Transverse colon (tissue), 4 donors: ENCODE results near the gene KCTD5. TPM values are rescaled to one million over a fixed set of nuclear protein-coding genes. Genes with fewer than 3 reads are reported as not detected.

Experiments used
- DNase-seq: peaks from one replicate; pipeline ENCODE4 v3.0.0-alpha.2; 2019
- H3K27ac ChIP-seq, 4 donors: fragments of 200-600 bp; sonication (generic); 2 replicates each; pipeline ENCODE4 v1.5.1; 2016 to 2018; ENCODE audit warnings: inconsistent platforms in 4 of 4
- H3K27me3 ChIP-seq: fragments of 200-600 bp; sonication (generic); 2 replicates; pipeline ENCODE4 v1.5.1; 2017; ENCODE audit warnings: inconsistent platforms
- H3K36me3 ChIP-seq, 4 donors: fragments of 200-600 bp; sonication (generic); 2 replicates each; pipeline ENCODE4 v1.5.1; 2017 to 2019; ENCODE audit warnings: inconsistent platforms in 4 of 4
- H3K4me1 ChIP-seq, 4 donors: fragments of 200-600 bp; sonication (generic); 2 replicates each; pipeline ENCODE4 v1.5.1; 2017 to 2020; ENCODE audit warnings: inconsistent platforms in 4 of 4
- H3K4me3 ChIP-seq, 4 donors: fragments of 200-600 bp; sonication (generic); 1 replicate in 1 of 4; 2 replicates in 3 of 4; pipeline versions ENCODE4 v1.5.1 to v1.6.1; 2017 to 2019; ENCODE audit warnings: inconsistent platforms in 4 of 4
- H3K9me3 ChIP-seq, 2 donors: fragments of 200-600 bp; sonication (generic); 2 replicates each; pipeline ENCODE4 v1.5.1; 2017 to 2019; ENCODE audit warnings: inconsistent platforms in 2 of 2
- EP300 ChIP-seq: sonication (generic); formaldehyde crosslinking; IDR thresholded peaks from one replicate; pipeline ENCODE4 v1.6.1; 2017; ENCODE audit warnings: antibody characterized with exemption, low read depth
- POLR2A ChIP-seq: fragments of 450-650 bp; IDR thresholded peaks from one replicate; pipeline ENCODE4 v1.6.1; 2016; ENCODE audit warnings: antibody characterized with exemption, mild to moderate bottlenecking, moderate library complexity
- POLR2AphosphoS5 ChIP-seq, 3 donors: sonication (generic); formaldehyde crosslinking; IDR thresholded peaks; one replicate each; pipeline ENCODE4 v1.6.1; 2016; ENCODE audit warnings: antibody characterized with exemption in 3 of 3
- WGBS, 2 donors: methylation state at CpG; one replicate each; pipeline ENCODE4 v1.1.5; 2018; ENCODE audit warnings: low coverage in 1 of 2; 5-methylcytosine and 5-hydroxymethylcytosine counted together
- in situ Hi-C, 4 donors: fragments of 200-750 bp; cut with MboI; loops; one replicate each; pipeline versions ENCODE4 v1.15.0 to v1.15.1; 2017; ENCODE audit warnings: low sequenced_read_pairs in 3 of 4, low pct_ligation_motif_present in 1 of 4, low pct_unique_long_range_greater_than_20kb in 1 of 4
- intact Hi-C: fragments of 100-400 bp; cut with DNase I; formaldehyde crosslinking; loops from one replicate; pipeline ENCODE4 v1.15.1; 2023; ENCODE audit warnings: low total_unique reads
- total RNA-seq, 4 donors: library from RNA; depleted of rRNA; stranded (reverse); fragments of >200 nt; gene quantifications; one replicate each; pipeline ENCODE4 v1.1.0, GENCODE V29; 2016
- TF ChIP-seq, protein P1 (sequence below), 5 experiments: fragments of 200-600 bp in 3 of 5; fragments of 450-650 bp in 2 of 5; sonication (generic) in 3 of 5; IDR thresholded peaks; 1 replicate in 2 of 5; 2 replicates in 3 of 5; pipeline ENCODE4 v1.5.1; 2016 to 2017; ENCODE audit warnings: antibody characterized with exemption in 5 of 5, inconsistent platforms in 3 of 5, mild to moderate bottlenecking in 2 of 5, moderate library complexity in 1 of 5

Gene KCTD5
- total RNA-seq, 4 donors from 2014 or later: 44.2 to 107 (median 60.3) TPM

GRCh38 chr16:2734844-2735515 lies 52.7 kb downstream of the KCTD5 start:
- DNase-seq: no peak
- intact Hi-C loops: no loop called here
- Histone ChIP-seq H3K4me1 (no peaks in the 10 kb centered on the region), H3K27ac (no peak overlapping the region), H3K9me3 (no peaks in the 10 kb centered on the region), H3K27me3 (peaks cover 16% of the 10 kb centered on the region), H3K36me3 (no peaks in the 10 kb centered on the region), H3K4me3 (no peak overlapping the region)
- in situ Hi-C loops: no loop called here
- TF ChIP-seq, protein P1, sequence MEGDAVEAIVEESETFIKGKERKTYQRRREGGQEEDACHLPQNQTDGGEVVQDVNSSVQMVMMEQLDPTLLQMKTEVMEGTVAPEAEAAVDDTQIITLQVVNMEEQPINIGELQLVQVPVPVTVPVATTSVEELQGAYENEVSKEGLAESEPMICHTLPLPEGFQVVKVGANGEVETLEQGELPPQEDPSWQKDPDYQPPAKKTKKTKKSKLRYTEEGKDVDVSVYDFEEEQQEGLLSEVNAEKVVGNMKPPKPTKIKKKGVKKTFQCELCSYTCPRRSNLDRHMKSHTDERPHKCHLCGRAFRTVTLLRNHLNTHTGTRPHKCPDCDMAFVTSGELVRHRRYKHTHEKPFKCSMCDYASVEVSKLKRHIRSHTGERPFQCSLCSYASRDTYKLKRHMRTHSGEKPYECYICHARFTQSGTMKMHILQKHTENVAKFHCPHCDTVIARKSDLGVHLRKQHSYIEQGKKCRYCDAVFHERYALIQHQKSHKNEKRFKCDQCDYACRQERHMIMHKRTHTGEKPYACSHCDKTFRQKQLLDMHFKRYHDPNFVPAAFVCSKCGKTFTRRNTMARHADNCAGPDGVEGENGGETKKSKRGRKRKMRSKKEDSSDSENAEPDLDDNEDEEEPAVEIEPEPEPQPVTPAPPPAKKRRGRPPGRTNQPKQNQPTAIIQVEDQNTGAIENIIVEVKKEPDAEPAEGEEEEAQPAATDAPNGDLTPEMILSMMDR (IDR thresholded peaks at IDR 0.05): no peak
- TF ChIP-seq EP300 (no peak), POLR2A (no peak), POLR2AphosphoS5 (IDR thresholded peaks at IDR 0.05) (no peak)
- WGBS, 2 donors: 84 to 96% methylated on average over 4 to 10 of the region's 10 CpGs

GRCh38 chr16:2736476-2737237 lies 54.3 kb downstream of the KCTD5 start:
- 90% methylated on average over 11 of the region's 11 CpGs; no CpG with 5 or more reads in 1 of the 2 donors for WGBS, 2 donors
- Histone ChIP-seq H3K4me3 (no peak overlapping the region), H3K27me3 (peaks cover 16% of the 10 kb centered on the region), H3K27ac (no peak overlapping the region), H3K36me3 (no peaks in the 10 kb centered on the region), H3K9me3 (no peaks in the 10 kb centered on the region), H3K4me1 (no peaks in the 10 kb centered on the region)
- intact Hi-C loops (no loop called here), in situ Hi-C loops (no loop called here)
- no peak for DNase-seq
- TF ChIP-seq EP300 (no peak), POLR2A (no peak), POLR2AphosphoS5 (IDR thresholded peaks at IDR 0.05) (no peak)
- TF ChIP-seq, protein P1 (IDR thresholded peaks at IDR 0.05): no peak

GRCh38 chr16:2737238-2737605 lies 54.9 kb downstream of the KCTD5 start:
- Histone ChIP-seq H3K36me3 (no peaks in the 10 kb centered on the region), H3K27ac (no peak overlapping the region), H3K4me1 (no peaks in the 10 kb centered on the region), H3K4me3 (no peak overlapping the region), H3K27me3 (peaks cover 16% of the 10 kb centered on the region), H3K9me3 (no peaks in the 10 kb centered on the region)
- TF ChIP-seq POLR2AphosphoS5 (IDR thresholded peaks at IDR 0.05): no peak
- TF ChIP-seq, protein P1 (IDR thresholded peaks at IDR 0.05): no peak
- TF ChIP-seq EP300: no peak
- no peak for TF ChIP-seq POLR2A
- intact Hi-C loops (no loop called here), in situ Hi-C loops (no loop called here)
- DNase-seq: no peak
- 75% methylated on average over 5 of the region's 5 CpGs; no CpG with 5 or more reads in 1 of the 2 donors for WGBS, 2 donors

GRCh38 chr16:2737895-2738418 lies 55.6 kb downstream of the KCTD5 start:
- Histone ChIP-seq H3K4me1 (no peaks in the 10 kb centered on the region), H3K9me3 (no peaks in the 10 kb centered on the region), H3K4me3 (no peak overlapping the region), H3K27me3 (peaks cover 16% of the 10 kb centered on the region), H3K27ac (no peak overlapping the region), H3K36me3 (no peaks in the 10 kb centered on the region)
- DNase-seq: no peak
- TF ChIP-seq POLR2A (no peak), POLR2AphosphoS5 (IDR thresholded peaks at IDR 0.05) (no peak), EP300 (no peak)
- TF ChIP-seq, protein P1 (IDR thresholded peaks at IDR 0.05): no peak
- intact Hi-C loops (no loop called here), in situ Hi-C loops (no loop called here)
- WGBS, 2 donors: 62% methylated on average over 7 of the region's 7 CpGs; no CpG with 5 or more reads in 1 of the 2 donors
